GM18870 (cell line): ENCODE data around the gene TRIM41.
"Not testable (repeated sequence)": the region's sequence is repeated elsewhere in the genome, so short reads cannot be mapped to it uniquely, and the experiment has no call there.

Source experiments
- ATAC-seq: cut with Tn5 transposase; IDR thresholded peaks from one replicate; pipeline ENCODE4 v1.9.1; 2021; ENCODE audit warnings: moderate library complexity; ENCODE audit not compliant: unreplicated experiment

The TRIM41 gene

GRCh38 chr5:181223058-181223728 lies at the start of gene TRIM41:
TSS of gene TRIM41 (plus strand) at chr5:181223281. CDS start at chr5:181224000, 719 bp downstream.
- ATAC-seq: peak; percentile 50

GRCh38 chr5:181173420-181174342 lies 49.4 kb upstream of the TRIM41 start:
- ATAC-seq: peak; percentile 50

GRCh38 chr5:181176254-181176952 lies 46.7 kb upstream of the TRIM41 start:
- ATAC-seq: no peak

- ATAC-seq: not testable (repeated sequence)
Measured at GRCh38 chr5:181177559-181177958, 45.5 kb upstream of the TRIM41 start.

GRCh38 chr5:181181650-181182565 lies 41.2 kb upstream of the TRIM41 start:
- ATAC-seq: peak; percentile 66

- no peak for ATAC-seq
Measured at GRCh38 chr5:181182651-181183050, 40.4 kb upstream of the TRIM41 start.

- no peak for ATAC-seq
Measured at GRCh38 chr5:181184845-181185216, 38.2 kb upstream of the TRIM41 start.

GRCh38 chr5:181185560-181185959 lies 37.5 kb upstream of the TRIM41 start:
- ATAC-seq: no peak

GRCh38 chr5:181186022-181186421 lies 37.1 kb upstream of the TRIM41 start:
- no peak for ATAC-seq

GRCh38 chr5:181186986-181187499 lies 36.0 kb upstream of the TRIM41 start:
- ATAC-seq: no peak

GRCh38 chr5:181187500-181188213 lies 35.4 kb upstream of the TRIM41 start:
- no peak for ATAC-seq

- no peak for ATAC-seq
Measured at GRCh38 chr5:181188700-181189362, 34.2 kb upstream of the TRIM41 start.

GRCh38 chr5:181189363-181189961 lies 33.6 kb upstream of the TRIM41 start:
- ATAC-seq: no peak

GRCh38 chr5:181189962-181190710 lies 32.9 kb upstream of the TRIM41 start:
- ATAC-seq: no peak

GRCh38 chr5:181190711-181191525 lies 32.2 kb upstream of the TRIM41 start:
- ATAC-seq: no peak

GRCh38 chr5:181191526-181192336 lies 31.4 kb upstream of the TRIM41 start:
- peak; percentile 32 for ATAC-seq
